Liver (tissue), 9 donors: ENCODE measurements around the gene TXNL1. TPM values are rescaled to one million over a fixed set of nuclear protein-coding genes. Genes with fewer than 3 reads are reported as not detected.

Source experiments
- DNase-seq: peaks from one replicate; pipeline ENCODE4 v3.0.0-alpha.2; 2017; ENCODE audit warnings: low spot score
- H3K27ac ChIP-seq, 2 donors: one replicate each; pipeline ENCODE4 v1.7.0; 2013; ENCODE audit warnings: inconsistent platforms in 2 of 2, low read length in 2 of 2, control low read depth in 1 of 2, low read depth in 1 of 2, mild to moderate bottlenecking in 1 of 2
- H3K27me3 ChIP-seq, 4 donors: one replicate each; pipeline versions ENCODE4 v1.6.1 to v1.7.0; 2013; ENCODE audit warnings: low read length in 3 of 4, inconsistent platforms in 1 of 4, mild to moderate bottlenecking in 1 of 4, moderate library complexity in 1 of 4; ENCODE audit not compliant: control insufficient read depth in 4 of 4, insufficient read depth in 4 of 4
- H3K36me3 ChIP-seq, 4 donors: one replicate each; pipeline versions ENCODE4 v1.6.1 to v1.7.0; 2013; ENCODE audit warnings: low read length in 3 of 4, mild to moderate bottlenecking in 3 of 4, low read depth in 1 of 4, moderate library complexity in 1 of 4; ENCODE audit not compliant: control insufficient read depth in 4 of 4, insufficient read depth in 3 of 4
- H3K4me1 ChIP-seq, 4 donors: one replicate each; pipeline versions ENCODE4 v1.6.1 to v1.7.0; 2013; ENCODE audit warnings: low read length in 3 of 4, mild to moderate bottlenecking in 3 of 4, moderate library complexity in 1 of 4; ENCODE audit not compliant: control insufficient read depth in 4 of 4, insufficient read depth in 4 of 4
- H3K4me3 ChIP-seq, 3 donors: one replicate each; pipeline versions ENCODE4 v1.6.1 to v1.7.0; 2013; ENCODE audit warnings: low read length in 3 of 3, control low read depth in 1 of 3, low read depth in 1 of 3, mild to moderate bottlenecking in 1 of 3
- H3K9ac ChIP-seq, 2 donors: one replicate each; pipeline ENCODE4 v1.7.0; 2013; ENCODE audit warnings: low read length in 2 of 2, mild to moderate bottlenecking in 2 of 2, moderate library complexity in 2 of 2, control low read depth in 1 of 2, low read depth in 1 of 2
- H3K9me3 ChIP-seq, 4 donors: one replicate each; pipeline versions ENCODE4 v1.6.1 to v1.7.0; 2013; ENCODE audit warnings: low read length in 3 of 4; ENCODE audit not compliant: control insufficient read depth in 4 of 4
- ATF3 ChIP-seq: IDR thresholded peaks from 2 replicates; pipeline ENCODE4 v1.6.1; 2016; ENCODE audit warnings: antibody characterized with exemption
- CTCF ChIP-seq: fragments of 150-350 bp; IDR thresholded peaks from 2 replicates; pipeline ENCODE4 v1.5.1; 2017; ENCODE audit warnings: improper control_type of control experiment, low read depth, low read length; ENCODE audit not compliant: missing input control
- FOXA1 ChIP-seq: IDR thresholded peaks from 2 replicates; pipeline ENCODE4 v1.6.1; 2016; ENCODE audit warnings: antibody characterized with exemption
- FOXA2 ChIP-seq: IDR thresholded peaks from 2 replicates; pipeline ENCODE4 v1.6.1; 2016; ENCODE audit warnings: antibody characterized with exemption
- GABPA ChIP-seq, 2 donors: IDR thresholded peaks in 1 of 2; conservative IDR thresholded peaks in 1 of 2; 2 replicates each; pipeline ENCODE4 v1.6.1; 2016; ENCODE audit warnings: antibody characterized with exemption in 2 of 2, mild to moderate bottlenecking in 1 of 2, moderate library complexity in 1 of 2
- HNF4A ChIP-seq, 2 donors: conservative IDR thresholded peaks; 2 replicates each; pipeline ENCODE4 v1.6.1; 2016; ENCODE audit warnings: antibody characterized with exemption in 2 of 2, mild to moderate bottlenecking in 2 of 2
- HNF4G ChIP-seq: IDR thresholded peaks from 2 replicates; pipeline ENCODE4 v1.6.1; 2016; ENCODE audit warnings: antibody characterized with exemption
- JUND ChIP-seq, 2 donors: IDR thresholded peaks; 2 replicates each; pipeline ENCODE4 v1.6.1; 2016; ENCODE audit warnings: antibody characterized with exemption in 2 of 2
- NR2F2 ChIP-seq: IDR thresholded peaks from 2 replicates; pipeline ENCODE4 v1.6.1; 2016; ENCODE audit warnings: antibody characterized with exemption
- RAD21 ChIP-seq, 2 donors: IDR thresholded peaks; 2 replicates each; pipeline ENCODE4 v1.6.1; 2016; ENCODE audit warnings: antibody characterized with exemption in 2 of 2, mild to moderate bottlenecking in 2 of 2
- REST ChIP-seq: IDR thresholded peaks from 2 replicates; pipeline ENCODE4 v1.6.1; 2016; ENCODE audit warnings: antibody characterized with exemption, mild to moderate bottlenecking
- RXRA ChIP-seq, 2 donors: IDR thresholded peaks; 2 replicates each; pipeline ENCODE4 v1.6.1; 2017 to 2018; ENCODE audit warnings: antibody characterized with exemption in 2 of 2, mild to moderate bottlenecking in 1 of 2
- TAF1 ChIP-seq: conservative IDR thresholded peaks from 2 replicates; pipeline ENCODE4 v1.6.1; 2016; ENCODE audit warnings: antibody characterized with exemption, mild to moderate bottlenecking
- YY1 ChIP-seq: IDR thresholded peaks from 2 replicates; pipeline ENCODE4 v1.6.1; 2016; ENCODE audit warnings: antibody characterized with exemption, mild to moderate bottlenecking
- ZBTB33 ChIP-seq: IDR thresholded peaks from 2 replicates; pipeline ENCODE4 v1.6.1; 2016; ENCODE audit warnings: antibody characterized with exemption
- WGBS: extraction: QIAGEN DNeasy Blood & Tissue Kit; methylation state at CpG from one replicate; pipeline ENCODE4 v1.1.7; 2013; 5-methylcytosine and 5-hydroxymethylcytosine counted together
- polyA plus RNA-seq, 2 donors: library from polyadenylated mRNA; stranded (reverse) in 1 of 2; unstranded in 1 of 2; fragments of 200-250 nt in 1 of 2; fragments of >200 nt in 1 of 2; fragmentation: Nextera tagmentation in 1 of 2; extraction: Ambion mirVana in 1 of 2; gene quantifications; one replicate each; pipeline versions ENCODE4 v1.2.1 to v1.2.3, GENCODE V29; 2013 to 2015
- total RNA-seq, 2 donors: library from RNA; depleted of rRNA; stranded (reverse); fragments of >200 nt; gene quantifications; one replicate each; pipeline ENCODE4 v1.2.3, GENCODE V29; 2014
- donor health status: healthy.
- donor health status: healthy.
- donor health status: healthy.
- donor health status: healthy.
- donor health status: healthy.

TXNL1 gene
- total and polyA plus RNA-seq, 4 donors: 23.1 to 65.7 (median 33.9) TPM

GRCh38 chr18:56684277-56684676 is 45.9 kb upstream of the TXNL1 start:
- no peaks in the 10 kb centered on the region for H3K4me1 ChIP-seq
- no peaks in the 10 kb centered on the region for H3K27me3 ChIP-seq
- TF ChIP-seq ATF3 (no peak), RXRA (IDR thresholded peaks at IDR 0.05) (no peak), HNF4G (no peak), YY1 (no peak), TAF1 (no peak), NR2F2 (no peak)
- 97% methylated on average over 3 of the region's 3 CpGs for WGBS
- H3K9me3 ChIP-seq: no peaks in the 10 kb centered on the region
- no peak overlapping the region for H3K9ac ChIP-seq
- no peak overlapping the region for H3K27ac ChIP-seq
- DNase-seq: no peak
- H3K4me3 ChIP-seq: no peak overlapping the region
- H3K36me3 ChIP-seq: peaks cover 0 to 15% (median 0%) of the 10 kb centered on the region in 4 donors

GRCh38 chr18:56678836-56679565 is 40.6 kb upstream of the TXNL1 start:
- WGBS: 93% methylated on average over 4 of the region's 4 CpGs
- DNase-seq: no peak
- Histone ChIP-seq H3K27me3 (no peaks in the 10 kb centered on the region), H3K36me3 (peaks cover 0 to 4% (median under 1%) of the 10 kb centered on the region in 4 donors), H3K27ac (no peak overlapping the region), H3K4me3 (no peak overlapping the region), H3K9ac (no peak overlapping the region), H3K4me1 (no peaks in the 10 kb centered on the region), H3K9me3 (no peaks in the 10 kb centered on the region)
- TF ChIP-seq FOXA2 (no peak), ZBTB33 (no peak), CTCF (no peak), HNF4A (conservative IDR thresholded peaks at IDR 0.05) (no peak)

- no peaks in the 10 kb centered on the region for H3K9me3 ChIP-seq
- 90% methylated on average over 2 of the region's 2 CpGs for WGBS
- no peak for DNase-seq
- no peak overlapping the region for H3K27ac ChIP-seq
- TF ChIP-seq GABPA (IDR thresholded peaks at IDR 0.05 in 1 of 2, conservative IDR thresholded peaks at IDR 0.05 in 1 of 2): no peak
- no peak for TF ChIP-seq JUND (IDR thresholded peaks at IDR 0.05)
- no peak for TF ChIP-seq RAD21 (IDR thresholded peaks at IDR 0.05)
- TF ChIP-seq FOXA1: no peak
- TF ChIP-seq REST: no peak
- no peak for TF ChIP-seq FOXA2
- TF ChIP-seq NR2F2: no peak
- TF ChIP-seq ZBTB33: no peak
- TF ChIP-seq HNF4G: no peak
- no peak for TF ChIP-seq CTCF
- peaks cover 0 to 3% (median under 1%) of the 10 kb centered on the region in 4 donors for H3K36me3 ChIP-seq
- no peaks in the 10 kb centered on the region for H3K4me1 ChIP-seq
- H3K9ac ChIP-seq: no peak overlapping the region
- H3K27me3 ChIP-seq: no peaks in the 10 kb centered on the region
- H3K4me3 ChIP-seq: no peak overlapping the region
Measured at GRCh38 chr18:56676639-56677038, 38.2 kb upstream of the TXNL1 start.
